Measurements from ENCODE around the gene ELMO3. TPM values are rescaled to one million over a fixed set of nuclear protein-coding genes. Genes with fewer than 3 reads are reported as not detected.

ELMO3 gene
- total RNA-seq, 1 experiment from 2014 or later, result 0.90 TPM

- in situ Hi-C loops (cut with HindIII; ENCODE audit: low pct_unique_long_range_greater_than_20kb, low sequenced_read_pairs), result no loop called here
These were observed 29.3 kb downstream of the ELMO3 start for GRCh38 chr16:67228034-67228785.

GRCh38 chr16:67228905-67229304 lies 30.0 kb downstream of the ELMO3 start:
- in situ Hi-C loops (cut with HindIII; ENCODE audit: low pct_unique_long_range_greater_than_20kb, low sequenced_read_pairs), result no loop called here
- DNase-seq (ENCODE audit: low read depth, low spot score), result no peak

More at GRCh38 chr16:67228034-67228785, 29.3 kb downstream of the ELMO3 start:
- no peak for DNase-seq (ENCODE audit: low read depth, low spot score)

- no peak for DNase-seq (ENCODE audit: low read depth, low spot score)
- in situ Hi-C loops (cut with HindIII; ENCODE audit: low pct_unique_long_range_greater_than_20kb, low sequenced_read_pairs), result no loop called here
These were observed 31.2 kb downstream of the ELMO3 start for GRCh38 chr16:67229906-67230808.

DNA sequence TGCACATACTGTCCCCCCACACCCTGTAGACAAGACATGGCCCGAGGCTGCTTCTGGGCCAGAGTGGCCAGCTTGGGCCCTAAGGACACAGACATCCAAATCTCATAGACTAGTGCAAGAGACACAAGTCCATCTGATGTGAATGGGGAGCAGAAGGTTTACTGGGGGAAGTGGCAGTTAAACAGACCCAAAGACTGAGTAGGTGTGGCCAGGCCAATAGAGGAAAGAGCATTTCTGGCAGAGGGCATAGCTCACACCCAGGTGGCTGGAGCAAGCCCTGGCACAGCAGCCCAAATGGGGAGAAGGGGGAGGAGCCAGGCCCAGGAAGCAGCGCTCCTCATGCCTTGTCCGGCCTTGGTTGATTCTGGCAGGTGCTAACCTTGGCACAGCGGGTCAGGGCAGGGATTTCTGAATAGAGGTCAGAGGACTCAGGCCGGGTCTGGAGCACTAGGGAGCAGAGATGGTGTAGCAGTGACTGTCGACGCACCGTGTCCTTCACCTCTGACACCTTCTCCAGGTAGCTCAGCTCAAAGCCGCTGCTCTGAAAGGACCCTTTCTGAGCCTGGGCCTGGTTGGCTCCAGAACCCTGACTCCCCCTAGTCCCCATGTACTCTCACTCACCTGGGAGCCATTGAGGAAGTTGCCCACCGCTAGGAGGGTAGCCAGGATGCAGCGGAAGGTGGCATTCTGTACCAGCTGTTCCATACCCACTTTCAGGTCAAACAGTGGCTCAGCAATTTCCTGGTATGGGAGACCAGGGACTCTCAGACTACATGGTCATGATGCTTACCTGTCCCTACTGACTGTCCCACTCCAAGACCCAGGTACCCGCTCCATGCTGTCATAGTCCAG lies 32.1 kb downstream of the ELMO3 start:
- in situ Hi-C loops (cut with HindIII; ENCODE audit: low pct_unique_long_range_greater_than_20kb, low sequenced_read_pairs), result no loop called here
- no peak for DNase-seq (ENCODE audit: low read depth, low spot score)

DNA sequence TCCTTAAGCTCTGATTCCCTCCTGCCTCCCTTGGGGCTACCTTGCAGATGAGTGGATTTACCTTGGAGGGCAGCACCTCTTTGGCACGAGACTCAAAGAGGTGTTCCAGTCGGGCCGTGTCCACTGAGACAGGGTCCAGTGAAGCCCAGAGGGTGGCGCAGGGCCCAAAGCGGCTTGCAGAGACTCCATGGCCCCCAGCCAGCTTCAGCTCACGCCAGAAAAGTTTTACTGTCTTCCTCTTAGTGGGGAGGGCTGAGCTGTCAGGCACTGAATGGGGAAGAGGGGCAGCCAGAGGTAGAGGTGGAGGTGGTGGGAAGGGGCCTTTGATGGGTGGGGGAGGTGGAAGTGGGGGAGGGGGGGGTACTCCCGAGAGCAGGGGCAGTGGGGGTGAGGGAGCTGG lies 34.7 kb downstream of the ELMO3 start:
- DNase-seq (ENCODE audit: low read depth, low spot score), result no peak
- in situ Hi-C loops (cut with HindIII; ENCODE audit: low pct_unique_long_range_greater_than_20kb, low sequenced_read_pairs), result no loop called here

DNA sequence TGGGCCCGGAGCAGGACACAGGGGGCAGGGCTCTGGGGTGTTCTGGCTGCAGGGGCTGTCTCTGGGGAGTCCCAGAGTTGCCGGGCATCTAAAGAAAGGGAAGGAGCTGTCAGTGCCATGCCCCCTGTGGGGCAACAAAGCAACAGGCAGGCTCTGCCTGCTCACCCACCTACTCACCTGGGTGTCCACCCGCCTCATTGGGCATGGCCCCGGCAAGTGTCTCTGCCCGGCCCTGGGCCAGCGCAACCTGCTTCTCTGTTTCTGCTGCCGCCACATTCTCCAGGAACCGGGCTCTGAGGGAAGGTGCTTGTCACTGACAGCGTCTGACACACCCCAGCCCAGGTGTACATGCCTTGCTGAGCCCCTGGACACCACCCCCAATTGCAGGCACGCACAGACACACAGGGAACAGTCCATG lies 35.3 kb downstream of the ELMO3 start:
- in situ Hi-C loops (cut with HindIII; ENCODE audit: low pct_unique_long_range_greater_than_20kb, low sequenced_read_pairs), result no loop called here
- no peak for DNase-seq (ENCODE audit: low read depth, low spot score)

DNA sequence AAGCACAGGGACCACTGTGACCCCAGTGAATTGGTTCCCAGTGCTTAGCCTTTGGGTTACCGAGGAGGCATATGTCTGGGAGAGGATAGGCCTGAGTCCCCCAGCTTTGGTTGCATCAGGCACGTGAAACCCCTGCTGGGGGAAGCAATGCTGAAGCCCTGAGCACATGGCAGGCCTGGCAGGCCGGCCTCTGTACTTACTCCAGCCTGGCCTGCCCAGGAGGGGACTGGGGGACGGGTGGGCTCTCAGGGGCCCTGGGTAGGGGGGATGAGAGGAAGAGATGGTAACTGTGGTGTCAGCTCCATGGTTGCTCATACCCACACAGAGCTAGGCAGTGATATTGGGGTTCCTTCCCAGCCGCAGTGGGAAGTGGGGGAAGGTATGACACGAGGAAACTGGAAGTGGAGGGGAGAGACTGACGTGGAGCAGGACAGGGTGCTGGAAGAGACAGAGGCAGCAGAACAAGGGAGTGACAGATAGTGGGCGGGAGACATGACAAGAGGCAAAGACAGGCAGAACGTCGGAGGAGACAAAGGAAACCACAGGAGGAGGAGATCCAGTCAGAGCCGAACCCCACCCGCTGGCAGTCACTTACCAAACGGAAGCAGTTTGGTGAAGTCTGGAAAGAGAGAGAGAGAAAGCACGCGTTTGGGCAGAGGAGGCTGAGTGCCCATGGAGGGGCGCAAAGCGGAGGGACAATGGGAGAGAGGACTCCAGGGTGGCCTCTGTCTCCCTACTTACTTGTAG lies 37.1 kb downstream of the ELMO3 start:
- in situ Hi-C loops (cut with HindIII; ENCODE audit: low pct_unique_long_range_greater_than_20kb, low sequenced_read_pairs), result no loop called here
- DNase-seq (ENCODE audit: low read depth, low spot score), result no peak

- in situ Hi-C loops (cut with HindIII; ENCODE audit: low pct_unique_long_range_greater_than_20kb, low sequenced_read_pairs), result no loop called here
These were observed 37.8 kb downstream of the ELMO3 start for GRCh38 chr16:67236563-67237395.

DNA sequence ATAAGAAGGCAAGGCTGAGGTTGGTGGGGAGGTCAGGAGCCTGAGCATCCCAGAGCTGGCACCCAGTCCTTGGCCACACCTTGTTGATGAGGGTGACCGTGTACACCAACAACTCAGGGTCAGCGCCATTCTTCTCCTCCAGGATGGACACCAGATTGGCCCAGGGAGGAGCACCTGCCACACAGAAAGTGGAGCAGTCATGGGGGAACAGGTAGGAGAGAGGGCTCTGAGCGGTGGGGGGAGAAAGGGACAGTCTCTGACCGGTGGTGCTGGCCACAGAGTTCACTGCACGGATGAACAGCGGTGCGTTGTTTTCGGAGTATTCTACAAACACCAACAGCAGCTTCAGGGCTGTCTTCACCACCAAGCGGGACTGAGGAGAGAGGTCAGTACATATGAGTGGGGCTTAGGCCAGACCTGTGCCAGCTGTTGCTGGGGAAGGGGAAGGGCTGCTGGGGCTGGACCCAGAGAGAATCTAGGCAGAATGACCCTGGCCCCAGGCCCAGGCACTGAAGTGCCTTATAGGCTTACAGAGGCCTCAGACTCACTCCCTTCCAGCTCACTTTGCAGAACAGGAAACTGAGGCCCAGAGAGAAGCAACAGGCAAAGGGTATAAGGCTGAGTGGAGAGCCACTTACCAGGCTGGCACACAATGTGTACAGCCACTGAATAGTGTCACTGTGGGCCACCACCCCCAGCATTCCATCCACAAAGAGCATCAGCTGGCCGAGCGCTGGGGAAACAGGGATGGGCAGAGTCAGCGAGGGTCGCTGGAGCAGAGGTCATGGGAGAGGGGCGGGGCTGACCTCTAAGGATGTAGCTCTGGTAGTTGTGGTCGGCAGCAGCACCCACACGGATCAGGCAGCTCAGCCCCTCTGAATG lies 38.7 kb downstream of the ELMO3 start:
- DNase-seq (ENCODE audit: low read depth, low spot score), result no peak
- in situ Hi-C loops (cut with HindIII; ENCODE audit: low pct_unique_long_range_greater_than_20kb, low sequenced_read_pairs), result no loop called here

More at GRCh38 chr16:67236563-67237395, 37.8 kb downstream of the ELMO3 start:
- DNase-seq (ENCODE audit: low read depth, low spot score), result peak; percentile 73

- no peak for DNase-seq (ENCODE audit: low read depth, low spot score)
- in situ Hi-C loops (cut with HindIII; ENCODE audit: low pct_unique_long_range_greater_than_20kb, low sequenced_read_pairs), result no loop called here
These were observed 39.3 kb downstream of the ELMO3 start for GRCh38 chr16:67238278-67238575.

DNA sequence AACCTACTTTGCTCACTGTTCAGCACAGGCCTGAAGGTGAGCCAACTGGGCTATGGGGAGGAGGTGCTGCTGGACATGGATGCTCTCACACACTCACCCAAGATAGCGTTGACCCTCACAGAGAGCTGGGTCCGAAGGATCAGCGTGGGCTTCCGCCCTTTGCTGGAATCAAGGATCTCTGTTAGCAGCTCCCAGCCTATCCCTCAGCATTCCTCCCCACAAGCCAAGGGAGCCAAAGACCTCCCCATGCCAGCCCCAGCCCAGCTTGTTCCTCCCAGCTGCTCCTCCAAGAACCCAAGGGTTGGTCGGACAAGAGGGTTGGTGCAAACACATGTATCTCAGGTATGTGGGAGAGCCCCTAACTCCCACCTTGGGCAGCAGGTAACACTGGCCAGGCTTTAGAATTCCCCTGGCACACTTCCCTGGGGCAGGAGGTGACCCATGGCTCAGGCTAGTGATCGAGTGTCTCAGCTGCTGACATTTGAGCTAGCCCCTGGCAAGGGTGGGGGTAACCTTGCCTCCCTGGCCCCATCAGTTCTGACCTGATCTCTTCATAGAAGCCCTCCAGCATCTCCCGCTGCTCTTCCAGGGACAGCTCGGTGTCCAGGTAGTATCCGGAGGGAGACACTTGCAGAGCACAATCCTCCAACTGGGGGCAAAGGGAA lies 40.0 kb downstream of the ELMO3 start:
- DNase-seq (ENCODE audit: low read depth, low spot score), result no peak
- in situ Hi-C loops (cut with HindIII; ENCODE audit: low pct_unique_long_range_greater_than_20kb, low sequenced_read_pairs), result no loop called here

GRCh38 chr16:67240506-67240905 lies 41.6 kb downstream of the ELMO3 start:
- peak; percentile 14 for DNase-seq (ENCODE audit: low read depth, low spot score)
- in situ Hi-C loops (cut with HindIII; ENCODE audit: low pct_unique_long_range_greater_than_20kb, low sequenced_read_pairs), result no loop called here

DNA sequence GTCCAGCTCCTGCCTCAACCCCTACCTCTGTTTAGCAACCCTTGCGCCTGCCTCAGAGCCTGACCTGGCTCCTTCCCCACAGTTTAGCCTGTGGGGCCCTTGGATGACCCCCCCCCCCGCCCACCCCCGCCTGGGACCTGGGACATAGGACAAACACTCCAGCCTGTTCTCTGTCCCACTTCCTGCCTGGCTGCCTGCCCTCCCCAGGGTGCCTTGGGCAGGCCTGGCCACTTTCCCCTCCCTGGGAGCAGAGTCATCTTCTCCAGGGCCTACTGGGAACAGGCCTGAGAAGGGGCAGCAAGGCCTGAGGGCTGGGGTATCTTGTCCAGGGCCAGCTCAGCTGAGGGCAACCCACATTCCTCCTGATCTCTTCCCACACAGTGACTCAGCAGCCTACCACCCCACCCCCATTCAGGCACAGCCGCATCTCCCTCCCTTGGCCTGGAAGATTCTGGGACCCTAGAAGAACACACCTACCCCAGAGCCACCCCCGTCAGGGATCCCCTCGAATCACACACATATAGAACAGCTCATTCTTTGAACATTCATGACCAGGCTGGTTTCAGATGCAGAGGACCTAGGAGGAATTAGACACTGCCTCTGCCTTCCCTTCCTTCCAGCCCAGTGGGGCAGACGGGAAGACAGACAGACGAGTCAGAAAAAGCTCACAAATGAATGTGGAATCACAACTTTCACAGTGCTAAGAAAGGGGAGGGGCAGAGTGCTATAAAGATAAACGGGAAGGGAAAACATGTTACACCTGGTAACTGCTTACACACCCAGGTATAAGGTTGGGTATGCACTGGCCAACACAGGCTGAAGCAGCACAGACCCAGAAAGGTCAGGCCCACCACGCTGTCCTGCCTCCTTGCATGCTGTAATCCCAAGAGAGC lies 42.3 kb downstream of the ELMO3 start:
- in situ Hi-C loops (cut with HindIII; ENCODE audit: low pct_unique_long_range_greater_than_20kb, low sequenced_read_pairs), result no loop called here
- DNase-seq (ENCODE audit: low read depth, low spot score), result peak; percentile 43

DNA sequence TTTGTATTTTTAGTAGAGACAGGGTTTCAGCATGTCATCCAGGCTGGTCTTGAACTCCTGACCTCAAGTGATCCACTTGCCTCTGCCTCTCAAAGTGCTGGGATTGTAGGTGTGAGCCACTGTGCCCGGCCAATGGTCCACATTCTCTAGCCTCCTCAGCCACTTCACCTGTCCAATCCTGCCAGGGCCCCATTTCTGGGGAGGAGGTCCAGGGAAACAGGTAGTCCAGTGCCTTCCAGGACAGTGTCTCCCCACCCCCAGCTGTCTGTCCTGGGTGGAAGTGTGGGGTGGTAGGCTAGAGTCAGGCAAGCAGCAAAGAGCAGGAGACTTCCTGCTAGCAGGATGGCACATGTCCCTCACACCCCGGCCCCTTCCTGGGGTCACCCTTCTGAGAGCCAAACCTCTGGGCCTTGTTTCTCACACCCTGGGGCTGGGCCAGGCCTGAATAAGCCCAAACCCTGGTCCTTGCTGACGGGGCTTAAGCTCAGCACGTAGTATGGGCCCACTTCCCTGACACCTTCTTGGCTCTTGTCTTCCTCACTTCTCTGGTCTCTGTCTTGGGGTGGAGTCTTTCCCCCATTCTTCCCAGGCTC lies 43.3 kb downstream of the ELMO3 start:
- in situ Hi-C loops (cut with HindIII; ENCODE audit: low pct_unique_long_range_greater_than_20kb, low sequenced_read_pairs), result no loop called here
- DNase-seq (ENCODE audit: low read depth, low spot score), result no peak

Measured in SK-MEL-5 (cell line).